ENCODE results near the gene NFYA.

The NFYA gene

DNA sequence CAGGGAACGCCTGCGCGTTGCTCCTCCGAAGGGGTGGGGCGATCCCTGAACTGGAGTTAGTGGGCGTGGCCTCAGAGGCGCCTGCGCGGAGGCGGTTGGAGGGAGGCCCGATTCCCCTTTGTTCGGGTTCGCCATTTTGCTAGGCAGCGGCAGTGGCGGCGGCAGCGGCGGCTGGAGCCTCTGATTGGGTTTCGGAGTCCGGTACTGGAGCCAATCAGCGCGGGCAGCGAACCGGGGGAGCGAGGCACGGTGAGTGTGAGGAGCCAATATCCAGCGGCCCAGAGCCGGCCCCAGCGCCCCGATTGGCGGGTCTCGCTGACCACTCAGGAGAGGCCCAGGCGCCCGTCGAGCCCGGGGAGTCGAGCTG lies at the start of gene NFYA:
NFYA (plus strand) TSS at position 139 of the 367 bp plus-strand sequence. CDS start 6,116 bp downstream, outside the sequence.
- Mint-ChIP-seq H3K4me3 (peak within 1 kb of the TSS; percentile 99), H3K36me3 (peaks cover 5% of the 10 kb centered on the region), H3K9me3 (ENCODE audit: low read depth) (no peaks in the 10 kb centered on the region), H3K4me1 (ENCODE audit: low read depth) (peaks cover 51% of the 10 kb centered on the region), H3K27me3 (no peaks in the 10 kb centered on the region), H3K27ac (peak within 1 kb of the TSS; percentile 98)

GRCh38 chr6:41023114-41023513 lies 49.7 kb upstream of the NFYA start:
- Mint-ChIP-seq H3K27ac (no peak overlapping the region), H3K4me1 (ENCODE audit: low read depth) (peaks cover 11% of the 10 kb centered on the region), H3K4me3 (no peak overlapping the region), H3K27me3 (no peaks in the 10 kb centered on the region), H3K9me3 (ENCODE audit: low read depth) (no peaks in the 10 kb centered on the region), H3K36me3 (no peaks in the 10 kb centered on the region)

DNA sequence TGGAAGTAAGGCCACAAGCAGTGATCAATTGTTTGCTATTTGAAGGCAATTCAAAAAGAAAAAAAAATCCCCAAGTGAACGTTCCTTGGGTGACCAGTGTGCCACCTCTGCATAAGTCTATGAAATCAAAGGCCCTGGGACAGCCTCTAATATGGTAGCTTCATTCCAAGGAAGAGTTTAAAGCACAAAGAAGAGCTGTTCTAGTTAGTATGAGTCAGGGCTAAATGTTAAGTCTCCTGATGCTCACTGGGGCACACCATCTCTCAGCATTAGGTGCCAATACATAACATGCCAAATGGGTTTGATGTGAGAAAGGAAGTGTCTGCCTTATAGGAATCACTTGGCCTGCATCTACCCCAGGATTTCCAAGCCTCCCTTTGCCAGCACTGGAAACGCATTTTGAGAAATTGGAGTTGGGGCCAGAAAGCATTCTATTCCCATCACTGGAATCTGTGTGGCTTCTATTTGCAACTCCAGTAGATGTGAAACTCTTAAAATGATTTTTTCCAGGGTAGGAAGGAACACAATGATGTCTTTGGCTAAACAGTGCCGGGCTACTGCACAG lies 46.7 kb upstream of the NFYA start:
- H3K27ac Mint-ChIP-seq: no peak overlapping the region
- H3K4me3 Mint-ChIP-seq: no peak overlapping the region
- H3K27me3 Mint-ChIP-seq: no peaks in the 10 kb centered on the region

DNA sequence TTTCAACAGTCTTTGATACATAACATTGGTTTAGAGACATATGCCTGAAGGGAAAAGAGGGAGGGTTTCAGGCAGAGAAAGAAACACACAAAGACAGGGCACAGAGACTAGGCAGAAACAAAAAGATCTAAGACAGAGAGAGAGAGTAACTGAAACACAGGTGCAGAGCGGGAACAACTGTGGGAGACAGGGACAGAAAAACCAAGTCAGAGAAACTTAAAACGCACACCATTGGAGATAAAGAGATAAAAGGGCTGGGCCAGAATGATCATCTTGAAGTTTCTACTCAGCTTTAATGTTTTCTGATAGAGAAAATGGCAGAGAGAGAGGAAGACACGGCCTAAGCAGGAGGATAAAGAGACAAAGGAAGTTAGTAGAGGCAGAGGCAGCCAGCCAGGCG lies 45.5 kb upstream of the NFYA start:
- H3K36me3 Mint-ChIP-seq: no peaks in the 10 kb centered on the region
- no peaks in the 10 kb centered on the region for H3K9me3 Mint-ChIP-seq (ENCODE audit: low read depth)
- peak overlapping the region; percentile 82 for H3K4me3 Mint-ChIP-seq
- H3K27ac Mint-ChIP-seq: peak overlapping the region; percentile 83
- no peaks in the 10 kb centered on the region for H3K27me3 Mint-ChIP-seq
- H3K4me1 Mint-ChIP-seq (ENCODE audit: low read depth): peaks cover 20% of the 10 kb centered on the region

More for the DNA sequence above, 46.7 kb upstream of the NFYA start:
- no peaks in the 10 kb centered on the region for H3K9me3 Mint-ChIP-seq (ENCODE audit: low read depth)
- H3K36me3 Mint-ChIP-seq: no peaks in the 10 kb centered on the region
- peaks cover 20% of the 10 kb centered on the region for H3K4me1 Mint-ChIP-seq (ENCODE audit: low read depth)

GRCh38 chr6:41027799-41028560 lies 44.8 kb upstream of the NFYA start:
- peak overlapping the region; percentile 82 for H3K4me3 Mint-ChIP-seq
- H3K9me3 Mint-ChIP-seq (ENCODE audit: low read depth): no peaks in the 10 kb centered on the region
- H3K36me3 Mint-ChIP-seq: no peaks in the 10 kb centered on the region
- no peaks in the 10 kb centered on the region for H3K27me3 Mint-ChIP-seq
- peak overlapping the region; percentile 83 for H3K27ac Mint-ChIP-seq
- peaks cover 20% of the 10 kb centered on the region for H3K4me1 Mint-ChIP-seq (ENCODE audit: low read depth)

- Mint-ChIP-seq H3K27me3 (no peaks in the 10 kb centered on the region), H3K4me1 (ENCODE audit: low read depth) (peaks cover 20% of the 10 kb centered on the region), H3K36me3 (no peaks in the 10 kb centered on the region), H3K9me3 (ENCODE audit: low read depth) (no peaks in the 10 kb centered on the region), H3K4me3 (peak overlapping the region; percentile 82), H3K27ac (peak overlapping the region; percentile 36)
Observed at GRCh38 chr6:41028561-41029412, 44.0 kb upstream of the NFYA start.

GRCh38 chr6:41032830-41033229 lies 39.9 kb upstream of the NFYA start:
- Mint-ChIP-seq H3K4me1 (ENCODE audit: low read depth) (peaks cover 10% of the 10 kb centered on the region), H3K27ac (no peak overlapping the region), H3K27me3 (no peaks in the 10 kb centered on the region), H3K9me3 (ENCODE audit: low read depth) (no peaks in the 10 kb centered on the region), H3K4me3 (no peak overlapping the region), H3K36me3 (peaks cover 2% of the 10 kb centered on the region)

- Mint-ChIP-seq H3K4me1 (ENCODE audit: low read depth) (peaks cover 6% of the 10 kb centered on the region), H3K9me3 (ENCODE audit: low read depth) (no peaks in the 10 kb centered on the region), H3K27me3 (no peaks in the 10 kb centered on the region), H3K4me3 (no peak overlapping the region), H3K36me3 (peaks cover 2% of the 10 kb centered on the region), H3K27ac (no peak overlapping the region)
Observed at GRCh38 chr6:41033776-41034175, 39.0 kb upstream of the NFYA start.

GRCh38 chr6:41036186-41036585 lies 36.6 kb upstream of the NFYA start:
- H3K27ac Mint-ChIP-seq: no peak overlapping the region
- H3K36me3 Mint-ChIP-seq: peaks cover 2% of the 10 kb centered on the region
- no peaks in the 10 kb centered on the region for H3K27me3 Mint-ChIP-seq
- no peak overlapping the region for H3K4me3 Mint-ChIP-seq
- no peaks in the 10 kb centered on the region for H3K4me1 Mint-ChIP-seq (ENCODE audit: low read depth)
- no peaks in the 10 kb centered on the region for H3K9me3 Mint-ChIP-seq (ENCODE audit: low read depth)

DNA sequence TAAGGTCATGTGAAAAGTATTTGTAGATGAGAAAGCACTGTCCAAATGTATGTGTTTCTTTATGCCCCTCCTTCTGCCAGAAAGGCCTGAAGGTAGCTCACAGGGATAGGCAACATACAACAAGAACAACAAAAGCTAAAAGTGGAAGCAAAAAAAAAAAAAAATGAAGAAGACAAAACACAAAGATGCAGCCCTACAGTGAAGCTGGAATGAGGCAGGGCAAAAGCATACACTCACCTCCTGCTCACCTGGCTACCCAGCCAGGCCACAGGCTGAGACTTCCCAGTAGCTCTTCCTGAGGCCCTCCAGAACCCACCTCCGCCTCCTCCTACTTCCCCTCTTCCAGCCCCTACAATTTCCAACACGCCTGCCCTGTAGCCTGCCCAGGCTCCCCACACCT lies 36.2 kb upstream of the NFYA start:
- no peak overlapping the region for H3K4me3 Mint-ChIP-seq
- H3K27me3 Mint-ChIP-seq: no peaks in the 10 kb centered on the region
- H3K27ac Mint-ChIP-seq: no peak overlapping the region
- peaks cover 2% of the 10 kb centered on the region for H3K36me3 Mint-ChIP-seq
- no peaks in the 10 kb centered on the region for H3K9me3 Mint-ChIP-seq (ENCODE audit: low read depth)
- no peaks in the 10 kb centered on the region for H3K4me1 Mint-ChIP-seq (ENCODE audit: low read depth)

- Mint-ChIP-seq H3K4me1 (ENCODE audit: low read depth) (no peaks in the 10 kb centered on the region), H3K27me3 (no peaks in the 10 kb centered on the region), H3K4me3 (no peak overlapping the region), H3K36me3 (peaks cover 2% of the 10 kb centered on the region), H3K27ac (no peak overlapping the region), H3K9me3 (ENCODE audit: low read depth) (no peaks in the 10 kb centered on the region)
Observed at GRCh38 chr6:41037107-41037900, 35.5 kb upstream of the NFYA start.

DNA sequence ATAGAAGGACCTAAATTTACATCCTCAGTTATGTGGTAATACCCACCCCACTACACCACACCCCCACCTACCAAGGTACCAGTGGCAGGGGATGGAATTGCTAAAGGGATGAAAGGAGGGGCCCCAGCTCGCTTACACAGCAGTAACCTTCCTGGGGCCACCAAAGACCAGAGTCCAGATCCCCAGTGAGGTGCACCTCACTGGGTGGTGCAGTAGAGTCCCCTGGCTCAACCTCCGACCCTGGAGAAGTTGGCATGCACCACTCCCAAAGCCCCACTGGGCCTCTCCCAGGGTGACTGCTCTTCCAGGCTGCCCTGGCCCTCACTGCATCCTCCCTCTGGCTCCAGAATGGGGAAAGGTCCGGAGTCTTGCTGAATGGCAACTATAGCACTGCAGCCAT lies 34.6 kb upstream of the NFYA start:
- Mint-ChIP-seq H3K27me3 (no peaks in the 10 kb centered on the region), H3K9me3 (ENCODE audit: low read depth) (no peaks in the 10 kb centered on the region), H3K4me1 (ENCODE audit: low read depth) (no peaks in the 10 kb centered on the region), H3K36me3 (peaks cover 2% of the 10 kb centered on the region), H3K4me3 (no peak overlapping the region), H3K27ac (no peak overlapping the region)

GRCh38 chr6:41039060-41039998 lies 33.4 kb upstream of the NFYA start, which contains the start of gene UNC5CL:
TSS of gene UNC5CL (minus strand) at chr6:41039221. CDS start at chr6:41035074, 4,147 bp downstream.
- Mint-ChIP-seq H3K9me3 (ENCODE audit: low read depth) (no peaks in the 10 kb centered on the region), H3K27ac (no peak within 1 kb of the TSS), H3K4me3 (no peak within 1 kb of the TSS), H3K36me3 (peaks cover 2% of the 10 kb centered on the region), H3K4me1 (ENCODE audit: low read depth) (no peaks in the 10 kb centered on the region), H3K27me3 (no peaks in the 10 kb centered on the region)

Measured in activated naive CD8-positive, alpha-beta T cell (primary cell).